ENCODE measurements around the gene LRRC71.

The LRRC71 gene

DNA sequence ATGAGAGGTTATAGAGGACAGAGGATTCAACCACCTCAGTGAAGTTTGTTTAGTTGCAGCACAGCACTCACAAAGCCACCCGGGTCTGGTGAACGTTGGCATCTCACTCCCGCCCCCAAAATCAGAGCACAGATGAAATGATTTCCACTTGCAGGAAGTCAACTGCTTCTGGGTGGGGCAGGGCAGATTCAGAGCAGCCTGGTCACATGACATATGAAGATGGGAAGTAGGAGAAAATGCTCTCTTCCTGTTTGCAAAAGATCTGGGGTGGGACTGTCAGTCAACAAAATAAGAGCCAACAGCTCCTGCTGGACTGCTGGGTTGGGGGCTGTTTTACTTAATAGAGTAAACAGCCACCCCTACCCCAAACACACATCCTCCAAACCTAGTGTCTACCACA, 43.2 kb downstream of the LRRC71 start:
- no peak for DNase-seq (ENCODE audit: extremely low spot score)
- ChIA-PET CTCF (interaction anchor here (1.5 to 1.6 kb wide), 3 partner anchors 32 to 110 kb away, joined by 3 to 4 read pairs (median 4); no protein-coding TSS in a partner anchor), POLR2A (no interaction called here)
- TF ChIP-seq, protein P1, sequence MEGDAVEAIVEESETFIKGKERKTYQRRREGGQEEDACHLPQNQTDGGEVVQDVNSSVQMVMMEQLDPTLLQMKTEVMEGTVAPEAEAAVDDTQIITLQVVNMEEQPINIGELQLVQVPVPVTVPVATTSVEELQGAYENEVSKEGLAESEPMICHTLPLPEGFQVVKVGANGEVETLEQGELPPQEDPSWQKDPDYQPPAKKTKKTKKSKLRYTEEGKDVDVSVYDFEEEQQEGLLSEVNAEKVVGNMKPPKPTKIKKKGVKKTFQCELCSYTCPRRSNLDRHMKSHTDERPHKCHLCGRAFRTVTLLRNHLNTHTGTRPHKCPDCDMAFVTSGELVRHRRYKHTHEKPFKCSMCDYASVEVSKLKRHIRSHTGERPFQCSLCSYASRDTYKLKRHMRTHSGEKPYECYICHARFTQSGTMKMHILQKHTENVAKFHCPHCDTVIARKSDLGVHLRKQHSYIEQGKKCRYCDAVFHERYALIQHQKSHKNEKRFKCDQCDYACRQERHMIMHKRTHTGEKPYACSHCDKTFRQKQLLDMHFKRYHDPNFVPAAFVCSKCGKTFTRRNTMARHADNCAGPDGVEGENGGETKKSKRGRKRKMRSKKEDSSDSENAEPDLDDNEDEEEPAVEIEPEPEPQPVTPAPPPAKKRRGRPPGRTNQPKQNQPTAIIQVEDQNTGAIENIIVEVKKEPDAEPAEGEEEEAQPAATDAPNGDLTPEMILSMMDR (IDR thresholded peaks at IDR 0.05; ENCODE audit: control extremely low read depth, extremely low read depth, low read depth, missing control alignments) = no peak

DNA sequence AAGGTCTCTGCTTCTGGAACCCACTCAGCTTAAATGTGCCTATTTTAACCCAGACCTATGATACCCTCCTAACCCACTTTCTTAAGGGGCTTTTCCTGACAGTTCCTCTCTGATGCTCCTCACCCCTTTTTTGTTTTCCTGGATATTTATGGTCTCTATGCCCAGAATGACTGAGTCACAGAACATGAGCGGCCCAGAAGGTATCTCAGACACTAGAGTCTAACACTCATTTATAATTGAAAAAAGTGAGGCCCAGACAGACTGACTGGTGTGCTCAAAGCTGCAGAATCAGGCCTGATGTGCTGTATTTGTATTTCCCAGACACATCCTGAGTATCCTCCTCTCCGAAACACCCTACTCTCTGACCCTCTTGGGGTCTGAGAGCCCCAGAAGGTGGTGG, 44.0 kb downstream of the LRRC71 start:
- CTCF ChIA-PET = interaction anchor here (1.5 kb wide), 1 partner anchor 110 kb away, joined by 4 read pairs; no protein-coding TSS in a partner anchor
- TF ChIP-seq, protein P1 (IDR thresholded peaks at IDR 0.05; ENCODE audit: control extremely low read depth, extremely low read depth, low read depth, missing control alignments) = no peak
- POLR2A ChIA-PET = no interaction called here
- DNase-seq (ENCODE audit: extremely low spot score) = no peak

- ChIA-PET CTCF (interaction anchor here (1.2 to 2.5 kb wide), 8 partner anchors 8 to 105 kb away, joined by 3 to 15 read pairs (median 4); no protein-coding TSS in a partner anchor), POLR2A (no interaction called here)
- no peak for DNase-seq (ENCODE audit: extremely low spot score)
- TF ChIP-seq, protein P1 (IDR thresholded peaks at IDR 0.05; ENCODE audit: control extremely low read depth, extremely low read depth, low read depth, missing control alignments) = no peak
Observed at GRCh38 chr1:156969496-156969895, 49.1 kb downstream of the LRRC71 start.

- TF ChIP-seq, protein P1 (IDR thresholded peaks at IDR 0.05; ENCODE audit: control extremely low read depth, extremely low read depth, low read depth, missing control alignments) = peak; percentile 21
- POLR2A ChIA-PET = no interaction called here
- CTCF ChIA-PET = interaction anchor here (0.9 to 2.5 kb wide), 13 partner anchors 8 to 110 kb away, joined by 3 to 15 read pairs (median 3); no protein-coding TSS in a partner anchor
- DNase-seq (ENCODE audit: extremely low spot score) = no peak
Observed at GRCh38 chr1:156970017-156970416, 49.6 kb downstream of the LRRC71 start.

DNA sequence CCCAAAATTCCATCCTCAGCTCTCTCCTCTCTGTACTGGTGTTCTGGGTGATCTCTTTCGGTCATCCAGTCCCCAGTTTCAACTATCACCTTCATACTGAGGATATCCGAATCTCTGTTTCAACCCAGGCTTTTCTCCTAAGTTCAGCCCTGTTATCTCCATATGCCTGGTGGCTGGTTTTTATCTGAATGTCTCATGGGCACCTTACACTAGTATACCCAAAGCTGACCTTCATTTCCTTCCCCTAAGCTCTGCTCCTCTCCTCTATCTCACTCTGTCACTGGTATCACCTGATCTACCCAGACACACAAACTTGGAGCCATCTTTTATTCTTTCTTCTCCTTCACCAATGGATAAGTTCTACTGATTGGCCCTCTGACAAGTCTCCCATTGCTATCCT, 53.0 kb downstream of the LRRC71 start:
- ChIA-PET CTCF (interaction anchor here (1.1 kb wide), 1 partner anchor 34 kb away, joined by 3 read pairs; no protein-coding TSS in a partner anchor), POLR2A (no interaction called here)
- TF ChIP-seq, protein P1 (IDR thresholded peaks at IDR 0.05; ENCODE audit: control extremely low read depth, extremely low read depth, low read depth, missing control alignments) = no peak
- DNase-seq (ENCODE audit: extremely low spot score) = no peak

DNA sequence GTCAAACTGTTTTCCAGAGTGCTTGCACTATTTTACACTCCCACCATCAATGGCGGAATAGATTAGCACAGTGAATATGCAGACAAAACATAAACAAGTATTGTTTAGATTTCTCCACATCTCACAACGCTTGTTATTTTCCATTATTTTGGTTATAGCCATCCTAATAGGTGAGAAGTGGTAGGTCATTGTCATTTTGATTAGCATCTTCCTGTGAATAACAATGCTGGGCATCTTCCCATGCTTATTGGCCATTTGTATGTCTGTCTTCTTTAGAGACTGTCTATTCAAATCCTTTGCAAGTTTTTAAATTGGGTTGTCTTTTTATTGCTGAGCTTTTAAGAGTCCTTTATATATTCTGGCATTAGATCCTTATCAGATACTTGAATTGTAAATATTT, 54.7 kb downstream of the LRRC71 start:
- ChIA-PET CTCF (interaction anchor here (1.2 kb wide), 1 partner anchor 13 kb away, joined by 3 read pairs; no protein-coding TSS in a partner anchor), POLR2A (no interaction called here)
- DNase-seq (ENCODE audit: extremely low spot score) = no peak
- TF ChIP-seq, protein P1 (IDR thresholded peaks at IDR 0.05; ENCODE audit: control extremely low read depth, extremely low read depth, low read depth, missing control alignments) = no peak
